Gastroesophageal sphincter (tissue), 4 donors: ENCODE measurements around the gene KLHL30. TPM values are rescaled to one million over a fixed set of nuclear protein-coding genes. Genes with fewer than 3 reads are reported as not detected.

Experiments used
- ATAC-seq: fragments of 150-250 bp; one replicate; pipeline ENCODE4 v1.9.1; 2016; ENCODE audit warnings: mild to moderate bottlenecking, moderate library complexity
- H3K27ac ChIP-seq, 4 donors: fragments of 200-600 bp; sonication (generic) in 3 of 4; 1 replicate in 3 of 4; 2 replicates in 1 of 4; pipeline ENCODE4 v1.5.1; 2016 to 2019
- H3K27me3 ChIP-seq: fragments of 200-600 bp; sonication (generic); one replicate; pipeline ENCODE4 v1.5.1; 2019
- H3K36me3 ChIP-seq, 2 donors: fragments of 200-600 bp; sonication (generic); one replicate each; pipeline ENCODE4 v1.5.1; 2019; ENCODE audit warnings: control low read depth in 1 of 2
- H3K4me1 ChIP-seq, 3 donors: fragments of 200-600 bp; sonication (generic); 1 replicate in 2 of 3; 2 replicates in 1 of 3; pipeline ENCODE4 v1.5.1; 2016 to 2019; ENCODE audit warnings: control low read depth in 2 of 3
- H3K4me3 ChIP-seq, 2 donors: fragments of 200-600 bp; sonication (generic); one replicate each; pipeline ENCODE4 v1.5.1; 2019; ENCODE audit warnings: mild to moderate bottlenecking in 1 of 2, moderate library complexity in 1 of 2
- H3K9me3 ChIP-seq, 3 donors: fragments of 200-600 bp; sonication (generic); one replicate each; pipeline ENCODE4 v1.5.1; 2017 to 2019; ENCODE audit warnings: control low read depth in 2 of 3
- CTCF ChIP-seq, 4 experiments: fragments of 200-600 bp in 2 of 4; fragments of 450-650 bp in 2 of 4; sonication (generic) in 1 of 4; IDR thresholded peaks; one replicate each; pipeline ENCODE4 v1.5.1; 2017 to 2019; ENCODE audit warnings: antibody characterized with exemption in 4 of 4, mild to moderate bottlenecking in 2 of 4, moderate library complexity in 2 of 4
- EP300 ChIP-seq: sonication (generic); formaldehyde crosslinking; IDR thresholded peaks from one replicate; pipeline ENCODE4 v1.6.1; 2017; ENCODE audit warnings: antibody characterized with exemption, mild to moderate bottlenecking
- POLR2A ChIP-seq, 2 donors: fragments of 450-650 bp; IDR thresholded peaks; one replicate each; pipeline ENCODE4 v1.6.1; 2017; ENCODE audit warnings: antibody characterized with exemption in 2 of 2, mild to moderate bottlenecking in 2 of 2, moderate library complexity in 1 of 2
- POLR2AphosphoS5 ChIP-seq: sonication (generic); formaldehyde crosslinking; IDR thresholded peaks from one replicate; pipeline ENCODE4 v1.6.1; 2017; ENCODE audit warnings: antibody characterized with exemption
- WGBS, 2 donors: methylation state at CpG; one replicate each; pipeline ENCODE4 v1.1.5; 2018; ENCODE audit warnings: low coverage in 1 of 2; 5-methylcytosine and 5-hydroxymethylcytosine counted together
- total RNA-seq, 4 donors: library from RNA; depleted of rRNA; stranded (reverse); fragments of >200 nt; gene quantifications; one replicate each; pipeline ENCODE4 v1.1.0, GENCODE V29; 2016

KLHL30 gene
- total RNA-seq, 4 donors from 2014 or later, result 1.3 to 8.1 (median 3.7) TPM

- no peaks in the 10 kb centered on the region for H3K9me3 ChIP-seq
- H3K4me3 ChIP-seq, result no peak overlapping the region
- peaks cover 0 to 31% (median 3%) of the 10 kb centered on the region in 3 donors for H3K4me1 ChIP-seq
- WGBS, 2 donors, result 93% methylated on average over 3 of the region's 12 CpGs; no CpG with 5 or more reads in 1 of the 2 donors
- TF ChIP-seq POLR2A (IDR thresholded peaks at IDR 0.05), result no peak
- TF ChIP-seq EP300, result no peak
- TF ChIP-seq CTCF (IDR thresholded peaks at IDR 0.05), result no peak
- TF ChIP-seq POLR2AphosphoS5, result no peak
- no peak overlapping the region for H3K27ac ChIP-seq
- H3K27me3 ChIP-seq, result no peaks in the 10 kb centered on the region
- ATAC-seq, result no peak
- H3K36me3 ChIP-seq, result peaks cover 0 to 5% of the 10 kb centered on the region in 2 donors
Observed at GRCh38 chr2:238145851-238146250, 7.4 kb downstream of the KLHL30 start.

- H3K27ac ChIP-seq, result no peak overlapping the region
- ATAC-seq, result no peak
- 81 to 83% methylated on average over 1 to 7 of the region's 13 CpGs for WGBS, 2 donors
Observed at GRCh38 chr2:238146884-238147544, 8.5 kb downstream of the KLHL30 start.

DNA sequence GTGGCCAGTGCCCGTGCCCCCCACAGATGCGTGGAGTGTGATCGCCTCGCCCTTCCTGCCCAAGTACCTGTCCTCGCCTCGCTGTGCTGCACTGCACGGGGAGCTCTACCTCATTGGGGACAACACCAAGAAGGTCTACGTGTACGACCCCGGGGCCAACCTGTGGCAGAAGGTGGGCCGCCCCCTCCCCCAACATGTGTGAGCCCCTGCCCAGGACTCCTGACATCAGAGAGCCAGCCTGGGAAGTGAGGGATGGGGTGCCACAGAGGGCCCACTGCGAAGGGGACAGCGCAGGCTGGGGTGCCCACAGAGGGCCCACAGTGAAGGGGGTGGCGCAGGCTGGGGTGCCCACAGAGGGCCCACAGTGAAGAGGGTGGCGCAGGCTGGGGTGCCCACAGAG lies 10.5 kb downstream of the KLHL30 start:
- peaks cover 0 to 6% (median 0%) of the 10 kb centered on the region in 3 donors for H3K4me1 ChIP-seq
- no peak for ATAC-seq
- no peak overlapping the region for H3K4me3 ChIP-seq
- H3K36me3 ChIP-seq, result no peaks in the 10 kb centered on the region
- no peaks in the 10 kb centered on the region for H3K9me3 ChIP-seq
- TF ChIP-seq POLR2AphosphoS5 (no peak), POLR2A (IDR thresholded peaks at IDR 0.05) (no peak), EP300 (no peak), CTCF (IDR thresholded peaks at IDR 0.05) (no peak)
- no peaks in the 10 kb centered on the region for H3K27me3 ChIP-seq
- H3K27ac ChIP-seq, result no peak overlapping the region
- 100% methylated on average over 2 of the region's 15 CpGs; no CpG with 5 or more reads in 1 of the 2 donors for WGBS, 2 donors

More at GRCh38 chr2:238146884-238147544, 8.5 kb downstream of the KLHL30 start:
- Histone ChIP-seq H3K4me3 (no peak overlapping the region), H3K9me3 (no peaks in the 10 kb centered on the region), H3K4me1 (peaks cover 0 to 19% (median 3%) of the 10 kb centered on the region in 3 donors), H3K36me3 (no peaks in the 10 kb centered on the region), H3K27me3 (no peaks in the 10 kb centered on the region)
- TF ChIP-seq CTCF (IDR thresholded peaks at IDR 0.05), result no peak
- TF ChIP-seq POLR2A (IDR thresholded peaks at IDR 0.05), result no peak
- no peak for TF ChIP-seq POLR2AphosphoS5
- TF ChIP-seq EP300, result no peak

DNA sequence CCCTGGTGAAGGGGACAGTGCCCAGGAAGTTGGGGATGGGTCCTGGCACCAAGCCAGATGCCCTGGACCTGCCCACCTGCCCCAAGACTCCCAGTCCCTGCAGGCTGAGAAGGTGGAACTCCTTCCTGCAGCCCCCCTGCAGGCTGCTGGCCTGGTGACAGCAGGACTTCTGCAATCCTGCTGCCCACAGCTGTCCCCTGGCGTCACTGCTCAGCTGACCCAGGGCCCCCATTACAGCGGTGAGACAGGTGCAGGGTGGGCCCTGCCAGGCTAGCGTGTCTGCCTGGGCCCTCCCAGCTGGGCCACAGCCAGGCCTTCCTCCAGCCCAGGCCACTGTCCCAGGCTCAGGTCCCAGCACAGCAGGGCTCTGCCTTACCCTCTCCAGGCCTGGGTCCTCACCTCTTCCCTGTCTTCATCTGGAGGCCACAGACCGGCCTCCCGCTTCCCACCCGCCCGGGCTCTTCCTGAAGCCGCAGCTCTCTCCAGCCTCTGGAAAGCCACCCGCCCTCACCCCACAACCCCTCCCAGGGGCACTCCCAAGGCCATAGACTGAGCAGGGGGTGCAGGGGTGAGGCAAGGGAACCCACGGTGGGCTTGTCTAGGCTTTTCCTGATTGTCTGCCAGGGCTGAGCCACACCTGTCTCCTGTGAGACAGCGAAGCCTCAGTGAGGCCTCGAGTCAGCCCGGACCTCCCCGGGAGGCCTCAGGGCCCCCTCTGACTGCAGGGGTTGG lies 11.5 kb downstream of the KLHL30 start:
- no peak overlapping the region for H3K4me3 ChIP-seq

More for the DNA sequence above, 11.5 kb downstream of the KLHL30 start:
- Histone ChIP-seq H3K36me3 (no peaks in the 10 kb centered on the region), H3K9me3 (no peaks in the 10 kb centered on the region), H3K4me1 (peaks cover 0 to 6% (median 0%) of the 10 kb centered on the region in 3 donors), H3K27ac (no peak overlapping the region), H3K27me3 (no peaks in the 10 kb centered on the region)
- TF ChIP-seq POLR2A (IDR thresholded peaks at IDR 0.05), result no peak
- TF ChIP-seq EP300, result no peak
- TF ChIP-seq CTCF (IDR thresholded peaks at IDR 0.05), result no peak
- no peak for TF ChIP-seq POLR2AphosphoS5
- no CpG with 5 or more reads among the region's 14 CpGs for WGBS, 2 donors
- ATAC-seq, result no peak
